GM10266 (cell line): ENCODE results near the gene C2orf78.

Source experiments
- DNase-seq: peaks from one replicate; pipeline ENCODE4 v3.0.0; 2012; ENCODE audit errors: extremely low spot score
- TF ChIP-seq, protein P1 (sequence below): IDR thresholded peaks from 2 replicates; pipeline ENCODE4 v1.5.1; 2012; ENCODE audit warnings: mild to moderate bottlenecking, low read depth; ENCODE audit not compliant: control insufficient read depth, insufficient read depth; ENCODE audit errors: missing control alignments

The C2orf78 gene

DNA sequence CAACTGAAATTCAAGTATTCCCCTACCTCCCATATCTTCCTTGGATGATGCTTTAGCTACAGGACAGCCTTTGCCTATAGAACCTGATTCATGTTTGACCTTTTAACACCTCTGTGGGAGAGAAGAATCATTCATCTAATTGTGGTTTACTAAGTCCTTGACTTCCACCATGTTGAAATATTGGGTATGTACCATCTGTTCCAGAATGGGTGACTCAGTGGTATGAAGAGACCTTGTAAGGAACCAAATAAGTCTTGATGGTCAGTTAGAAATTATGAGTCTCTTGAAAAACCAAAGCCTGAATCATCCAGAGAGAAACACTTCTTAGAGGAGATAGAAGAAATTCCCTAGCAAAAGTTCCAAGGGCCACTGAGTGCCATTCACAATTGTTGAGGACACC lies 72.2 kb downstream of the C2orf78 start:
- TF ChIP-seq, protein P1, sequence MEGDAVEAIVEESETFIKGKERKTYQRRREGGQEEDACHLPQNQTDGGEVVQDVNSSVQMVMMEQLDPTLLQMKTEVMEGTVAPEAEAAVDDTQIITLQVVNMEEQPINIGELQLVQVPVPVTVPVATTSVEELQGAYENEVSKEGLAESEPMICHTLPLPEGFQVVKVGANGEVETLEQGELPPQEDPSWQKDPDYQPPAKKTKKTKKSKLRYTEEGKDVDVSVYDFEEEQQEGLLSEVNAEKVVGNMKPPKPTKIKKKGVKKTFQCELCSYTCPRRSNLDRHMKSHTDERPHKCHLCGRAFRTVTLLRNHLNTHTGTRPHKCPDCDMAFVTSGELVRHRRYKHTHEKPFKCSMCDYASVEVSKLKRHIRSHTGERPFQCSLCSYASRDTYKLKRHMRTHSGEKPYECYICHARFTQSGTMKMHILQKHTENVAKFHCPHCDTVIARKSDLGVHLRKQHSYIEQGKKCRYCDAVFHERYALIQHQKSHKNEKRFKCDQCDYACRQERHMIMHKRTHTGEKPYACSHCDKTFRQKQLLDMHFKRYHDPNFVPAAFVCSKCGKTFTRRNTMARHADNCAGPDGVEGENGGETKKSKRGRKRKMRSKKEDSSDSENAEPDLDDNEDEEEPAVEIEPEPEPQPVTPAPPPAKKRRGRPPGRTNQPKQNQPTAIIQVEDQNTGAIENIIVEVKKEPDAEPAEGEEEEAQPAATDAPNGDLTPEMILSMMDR = no peak
- DNase-seq = no peak

DNA sequence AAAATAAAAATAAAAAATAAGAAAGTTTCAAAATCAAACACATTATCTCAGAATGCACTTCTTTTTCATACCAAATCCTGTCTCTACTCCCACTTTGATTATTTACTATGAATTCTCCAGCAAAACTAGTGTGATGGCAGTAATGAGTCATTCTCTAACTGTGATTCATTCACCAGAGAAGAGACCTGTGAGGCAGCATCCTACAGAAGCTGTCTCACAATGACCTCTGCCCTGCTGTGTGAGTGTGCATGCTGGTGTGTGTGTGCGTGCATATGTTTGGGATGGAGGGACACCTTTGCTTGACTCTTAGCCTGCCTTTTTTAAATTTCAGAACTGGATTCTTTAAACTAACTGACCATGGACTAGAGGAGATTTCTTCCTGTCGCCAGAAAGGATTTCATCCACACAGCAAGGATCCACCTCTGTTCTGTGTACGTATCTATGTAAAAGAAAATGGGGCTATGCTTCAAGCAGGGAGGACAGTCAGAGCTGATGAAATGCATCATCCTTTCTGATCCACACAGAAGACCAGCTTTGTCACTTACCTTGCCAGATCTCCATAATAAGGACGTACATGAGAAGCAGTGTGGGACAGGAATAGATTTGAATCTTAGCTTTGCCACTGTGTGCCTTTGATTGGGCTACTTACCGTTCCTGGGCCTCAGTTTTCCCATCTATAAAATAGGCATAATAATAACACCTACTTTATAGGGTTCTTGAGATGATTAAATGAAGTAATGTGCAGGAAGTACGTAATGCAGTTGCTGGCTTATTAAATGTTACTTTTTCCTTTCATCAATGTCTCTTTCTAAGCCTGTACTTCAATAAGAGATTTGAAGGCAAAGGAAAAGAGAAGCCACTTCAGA lies 76.0 kb downstream of the C2orf78 start:
- no peak for DNase-seq
- TF ChIP-seq, protein P1 = no peak

DNA sequence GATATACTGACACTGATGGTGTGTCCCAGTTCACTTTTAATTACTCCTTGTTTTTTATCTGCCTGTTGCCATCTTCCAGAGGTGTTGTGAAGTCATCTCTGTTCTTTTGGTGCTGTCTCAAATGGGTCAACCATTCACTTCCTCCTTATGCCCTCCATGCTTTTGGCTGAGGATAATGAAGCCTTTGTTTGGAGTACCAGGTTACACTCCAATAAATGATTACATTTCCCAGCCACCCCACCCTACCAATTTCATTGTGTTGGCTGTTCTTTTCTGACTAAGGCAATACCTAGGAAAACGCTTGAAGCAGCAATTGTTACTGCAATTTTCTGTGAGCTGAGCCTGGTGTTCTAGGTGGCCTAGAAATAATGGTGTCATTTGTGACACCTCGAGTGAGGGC lies 79.0 kb downstream of the C2orf78 start:
- TF ChIP-seq, protein P1 = no peak
- no peak for DNase-seq
